Measurements from ENCODE around the gene KCP.

The KCP gene

DNA sequence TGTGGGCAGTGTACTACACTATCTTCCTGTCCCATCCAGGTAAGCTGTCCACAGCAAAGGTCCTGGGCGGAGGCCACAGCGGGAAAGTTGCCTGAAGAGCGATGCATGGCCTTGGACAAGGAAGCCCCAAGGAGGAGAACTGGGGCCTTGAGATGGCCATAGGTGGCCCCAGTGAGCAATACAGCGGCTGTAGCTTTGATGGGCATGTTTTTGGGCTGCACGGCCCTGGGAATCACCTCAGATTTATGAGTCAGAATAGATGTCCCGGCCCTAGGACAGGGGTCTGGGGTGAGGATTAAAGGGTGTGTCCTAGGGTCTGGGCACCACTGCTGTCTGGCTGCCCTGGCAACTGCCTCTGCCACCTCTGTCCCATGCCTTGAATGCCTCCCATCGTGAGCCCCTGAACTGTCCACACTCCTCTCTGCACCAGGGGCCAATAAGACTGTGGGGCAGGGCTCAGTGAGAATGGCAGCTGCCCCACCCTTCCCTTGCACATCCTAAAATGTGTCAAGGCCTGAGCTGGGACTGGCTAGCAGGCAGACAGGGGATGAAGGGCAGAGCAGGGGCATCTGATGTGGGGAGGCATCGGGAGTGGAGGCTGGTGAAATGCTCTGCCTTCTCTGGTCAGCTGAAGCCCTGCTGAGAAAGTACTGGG is 17.8 kb upstream of the KCP start:
- H3K79me1 ChIP-seq (replicated peaks; ENCODE audit: low read length, poor library complexity, severe bottlenecking), result no peaks in the 10 kb centered on the region
- H3K9me3 ChIP-seq (ENCODE audit: control insufficient read depth, low read length), result no peaks in the 10 kb centered on the region
- no peak overlapping the region for H3K9ac ChIP-seq (ENCODE audit: low read length)
- peaks cover 2% of the 10 kb centered on the region for H3K4me1 ChIP-seq (ENCODE audit: control insufficient read depth, insufficient read depth, low read depth, low read length)
- H2AK5ac ChIP-seq (ENCODE audit: low read length, severe bottlenecking), result no peak overlapping the region
- no peak overlapping the region for H2BK5ac ChIP-seq (ENCODE audit: low read depth, low read length, poor library complexity, severe bottlenecking)
- no peak overlapping the region for H2BK120ac ChIP-seq (ENCODE audit: low read depth, low read length)
- H4K8ac ChIP-seq (ENCODE audit: low read length), result no peak overlapping the region
- H3K23ac ChIP-seq (ENCODE audit: low read length in 2 of 2), result no peak overlapping the region
- no peak overlapping the region for H2BK15ac ChIP-seq (ENCODE audit: low read depth, poor library complexity, severe bottlenecking)
- WGBS, result 83% methylated on average over 8 of the region's 8 CpGs
- no peaks in the 10 kb centered on the region for H3K36me3 ChIP-seq (ENCODE audit: control insufficient read depth in 1 of 2, insufficient read depth in 2 of 2, low read depth in 1 of 2, low read length in 2 of 2)
- H3K27me3 ChIP-seq (ENCODE audit: control insufficient read depth in 1 of 2, insufficient read depth in 1 of 2, low read length in 2 of 2), result peaks cover 7 to 28% of the 10 kb centered on the region in 2 experiments
- H4K91ac ChIP-seq (ENCODE audit: low read length), result no peak overlapping the region
- no peak overlapping the region for H3K4ac ChIP-seq (ENCODE audit: low read depth in 1 of 2, low read length in 2 of 2)
- no peak overlapping the region for H3K4me3 ChIP-seq (ENCODE audit: insufficient read depth in 1 of 2, low read depth in 1 of 2, low read length in 2 of 2)
- no peak for DNase-seq
- no peak overlapping the region for H2BK12ac ChIP-seq (ENCODE audit: low read length in 2 of 2)
- H3K18ac ChIP-seq (ENCODE audit: low read depth in 1 of 2, low read length in 2 of 2), result no peak overlapping the region
- no peak overlapping the region for H3K4me2 ChIP-seq (ENCODE audit: low read length, poor library complexity, severe bottlenecking)
- H3K27ac ChIP-seq (ENCODE audit: low read length, poor library complexity, severe bottlenecking), result no peak overlapping the region
- H3K14ac ChIP-seq (ENCODE audit: low read length in 2 of 2), result no peak overlapping the region
- no peak overlapping the region for H2AFZ ChIP-seq (ENCODE audit: low read depth, low read length)

DNA sequence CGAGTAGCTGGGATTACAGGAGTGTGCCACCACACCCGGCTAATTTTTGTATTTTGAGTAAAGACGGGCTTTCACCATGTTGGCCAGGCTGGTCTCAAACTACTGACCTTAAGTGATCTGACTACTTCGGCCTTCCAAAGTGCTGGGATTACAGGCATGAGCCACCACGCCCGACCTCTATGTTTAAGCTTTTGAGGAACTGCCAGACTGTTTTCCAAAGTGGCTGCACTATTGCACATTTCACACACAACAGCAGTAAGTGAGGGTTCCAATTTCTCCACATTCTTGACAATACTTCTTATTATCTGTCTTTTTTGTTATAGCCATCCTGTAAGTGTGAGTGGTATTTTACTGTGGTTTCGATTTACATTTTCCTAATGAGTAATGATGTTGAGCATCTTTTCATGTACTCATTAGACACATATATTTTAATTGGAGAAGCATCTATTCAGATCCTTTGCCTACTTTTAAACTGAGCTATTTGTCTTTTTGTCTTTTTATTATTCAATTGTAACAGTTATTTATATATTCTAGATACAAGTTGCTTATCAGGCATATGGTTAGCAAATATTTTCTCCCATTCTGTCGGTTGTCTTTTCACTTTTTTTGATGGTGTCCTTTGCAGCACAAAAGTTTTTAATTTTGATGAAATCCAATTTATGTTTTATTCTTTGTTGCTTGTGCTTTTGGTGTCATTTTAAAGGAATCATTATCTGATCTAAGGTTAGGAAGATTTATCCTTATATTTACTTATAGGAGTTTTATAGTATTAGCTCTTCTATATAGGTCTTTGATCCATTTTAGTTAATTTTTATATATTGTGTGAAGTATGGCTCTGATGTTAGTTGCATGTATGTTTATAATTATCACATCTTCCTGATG is 14.4 kb upstream of the KCP start:
- Histone ChIP-seq H3K14ac (ENCODE audit: low read length in 2 of 2) (no peak overlapping the region), H4K91ac (ENCODE audit: low read length) (no peak overlapping the region), H2AK5ac (ENCODE audit: low read length, severe bottlenecking) (no peak overlapping the region), H3K9ac (ENCODE audit: low read length) (no peak overlapping the region), H3K23ac (ENCODE audit: low read length in 2 of 2) (no peak overlapping the region), H3K27me3 (ENCODE audit: control insufficient read depth in 1 of 2, insufficient read depth in 1 of 2, low read length in 2 of 2) (peaks cover 36 to 44% of the 10 kb centered on the region in 2 experiments), H3K27ac (ENCODE audit: low read length, poor library complexity, severe bottlenecking) (no peak overlapping the region), H3K36me3 (ENCODE audit: control insufficient read depth in 1 of 2, insufficient read depth in 2 of 2, low read depth in 1 of 2, low read length in 2 of 2) (no peaks in the 10 kb centered on the region), H2BK12ac (ENCODE audit: low read length in 2 of 2) (no peak overlapping the region), H2BK120ac (ENCODE audit: low read depth, low read length) (no peak overlapping the region), H2BK15ac (ENCODE audit: low read depth, poor library complexity, severe bottlenecking) (no peak overlapping the region), H2AFZ (ENCODE audit: low read depth, low read length) (no peak overlapping the region), H3K4ac (ENCODE audit: low read depth in 1 of 2, low read length in 2 of 2) (no peak overlapping the region), H4K8ac (ENCODE audit: low read length) (no peak overlapping the region), H3K79me1 (replicated peaks; ENCODE audit: low read length, poor library complexity, severe bottlenecking) (no peaks in the 10 kb centered on the region), H3K4me1 (ENCODE audit: control insufficient read depth, insufficient read depth, low read depth, low read length) (peaks cover 11% of the 10 kb centered on the region), H2BK5ac (ENCODE audit: low read depth, low read length, poor library complexity, severe bottlenecking) (no peak overlapping the region), H3K18ac (ENCODE audit: low read depth in 1 of 2, low read length in 2 of 2) (no peak overlapping the region), H3K9me3 (ENCODE audit: control insufficient read depth, low read length) (no peaks in the 10 kb centered on the region), H3K4me2 (ENCODE audit: low read length, poor library complexity, severe bottlenecking) (no peak overlapping the region), H3K4me3 (ENCODE audit: insufficient read depth in 1 of 2, low read depth in 1 of 2, low read length in 2 of 2) (no peak overlapping the region)
- DNase-seq, result no peak
- 87% methylated on average over 7 of the region's 8 CpGs for WGBS

DNA sequence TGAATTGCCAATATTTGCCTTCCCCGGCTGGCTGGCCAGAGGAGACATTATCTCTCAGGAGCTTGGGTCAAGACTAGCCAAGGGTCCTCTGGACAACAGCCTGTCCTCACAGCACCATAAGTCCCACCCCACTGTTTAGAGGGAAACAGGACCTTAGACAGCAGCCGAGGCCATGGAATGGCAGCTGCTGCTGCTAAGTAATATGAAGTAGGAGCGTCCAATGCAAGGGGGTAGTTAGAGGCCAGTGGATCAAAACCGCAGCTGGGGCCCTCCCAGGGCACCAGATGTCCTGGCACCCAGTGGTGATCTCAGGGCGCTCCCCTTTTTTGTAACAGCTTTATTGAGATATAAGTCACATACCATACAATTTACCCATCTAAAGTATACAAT is 12.9 kb upstream of the KCP start:
- WGBS, result 80% methylated on average over 4 of the region's 5 CpGs
- H3K4me2 ChIP-seq (ENCODE audit: low read length, poor library complexity, severe bottlenecking), result no peak overlapping the region
- no peak overlapping the region for H3K4me3 ChIP-seq (ENCODE audit: insufficient read depth in 1 of 2, low read depth in 1 of 2, low read length in 2 of 2)

More for the DNA sequence above, 12.9 kb upstream of the KCP start:
- Histone ChIP-seq H4K91ac (ENCODE audit: low read length) (no peak overlapping the region), H3K4me1 (ENCODE audit: control insufficient read depth, insufficient read depth, low read depth, low read length) (peaks cover 11% of the 10 kb centered on the region), H4K8ac (ENCODE audit: low read length) (no peak overlapping the region), H3K27me3 (ENCODE audit: control insufficient read depth in 1 of 2, insufficient read depth in 1 of 2, low read length in 2 of 2) (peaks cover 51 to 53% of the 10 kb centered on the region in 2 experiments), H2BK120ac (ENCODE audit: low read depth, low read length) (no peak overlapping the region), H3K18ac (ENCODE audit: low read depth in 1 of 2, low read length in 2 of 2) (no peak overlapping the region), H2AFZ (ENCODE audit: low read depth, low read length) (no peak overlapping the region), H2BK15ac (ENCODE audit: low read depth, poor library complexity, severe bottlenecking) (no peak overlapping the region), H2AK5ac (ENCODE audit: low read length, severe bottlenecking) (no peak overlapping the region), H3K36me3 (ENCODE audit: control insufficient read depth in 1 of 2, insufficient read depth in 2 of 2, low read depth in 1 of 2, low read length in 2 of 2) (no peaks in the 10 kb centered on the region), H2BK12ac (ENCODE audit: low read length in 2 of 2) (no peak overlapping the region), H2BK5ac (ENCODE audit: low read depth, low read length, poor library complexity, severe bottlenecking) (no peak overlapping the region), H3K4ac (ENCODE audit: low read depth in 1 of 2, low read length in 2 of 2) (no peak overlapping the region), H3K23ac (ENCODE audit: low read length in 2 of 2) (no peak overlapping the region), H3K79me1 (replicated peaks; ENCODE audit: low read length, poor library complexity, severe bottlenecking) (no peaks in the 10 kb centered on the region), H3K27ac (ENCODE audit: low read length, poor library complexity, severe bottlenecking) (no peak overlapping the region), H3K9ac (ENCODE audit: low read length) (no peak overlapping the region), H3K9me3 (ENCODE audit: control insufficient read depth, low read length) (no peaks in the 10 kb centered on the region), H3K14ac (ENCODE audit: low read length in 2 of 2) (no peak overlapping the region)
- no peak for DNase-seq
